K562 (cell line): ENCODE results near the gene AGMO. TPM values are rescaled to one million over a fixed set of nuclear protein-coding genes. Genes with fewer than 3 reads are reported as not detected.

Source experiments
- ATAC-seq: fragments of 200-7000 bp; cut with Tn5 transposase; 3 replicates; pipeline ENCODE4 v1.9.1; 2020; ENCODE audit warnings: moderate library complexity
- BruUV-seq: library from RNA; stranded (reverse); fragments of 400-500 nt; replicated peaks from 2 replicates; lab custom pipeline; 2021; lab: Mats Ljungman, UMichigan
- CTCF ChIA-PET: fragments of 300-600 bp; formaldehyde crosslinking; extraction: SDS; loops from one replicate; lab custom pipeline; 2021; ENCODE audit warnings: low intra/inter-chr PET ratio; lab: Yijun Ruan, JAX
- POLR2A ChIA-PET: fragments of 300-600, 350-650 bp; sonication (Branson Sonifier 250); formaldehyde crosslinking; extraction: SDS; loops from one replicate; lab custom pipeline; 2021; ENCODE audit warnings: antibody characterized with exemption, inconsistent platforms; lab: Yijun Ruan, JAX
- DNase-seq, 4 experiments: peaks; one replicate each; pipeline versions ENCODE4 v3.0.0 to v3.0.0-alpha.2; 2011 to 2018; ENCODE audit warnings: low spot score in 3 of 4, mixed read lengths in 3 of 4; ENCODE audit errors: extremely low read depth in 1 of 4
- FAIRE-seq: peaks from 2 replicates; lab custom pipeline; 2011; peaks lifted over from hg19 to GRCh38; lab: Jason Lieb, UNC
- H2AFZ ChIP-seq: 2 replicates; pipeline ENCODE4 v1.6.0; 2011; ENCODE audit warnings: low read depth, low read length, control low read depth, inconsistent platforms
- H3K27ac ChIP-seq: fragments of 200-600 bp; 3 replicates; pipeline ENCODE4 v1.8.0; 2011; ENCODE audit warnings: low read depth, mild to moderate bottlenecking, control low read depth, inconsistent platforms, low read length, moderate library complexity, mixed read lengths; ENCODE audit errors: extremely low read depth
- H3K27me3 ChIP-seq, 2 experiments: fragments of 300-600 bp in 1 of 2; 2 replicates in 1 of 2; 3 replicates in 1 of 2; pipeline versions ENCODE4 v1.6.0 to v1.8.0; 2011; ENCODE audit warnings: inconsistent platforms in 2 of 2, low read length in 2 of 2, mild to moderate bottlenecking in 1 of 2, mixed read lengths in 1 of 2, moderate library complexity in 1 of 2; ENCODE audit not compliant: control insufficient read depth in 2 of 2, insufficient read depth in 2 of 2
- H3K36me3 ChIP-seq: fragments of 300-600 bp; 3 replicates; pipeline ENCODE4 v1.8.0; 2011; ENCODE audit warnings: mild to moderate bottlenecking, low read length, inconsistent platforms; ENCODE audit not compliant: control insufficient read depth, insufficient read depth
- H3K4me1 ChIP-seq, 2 experiments: fragments of 200-600 bp in 1 of 2; replicated peaks in 1 of 2; 2 replicates in 1 of 2; 3 replicates in 1 of 2; pipeline versions ENCODE4 v1.5.1 to v1.8.0; 2011; ENCODE audit warnings: inconsistent platforms in 2 of 2, low read length in 2 of 2, mild to moderate bottlenecking in 1 of 2, mixed read lengths in 1 of 2, moderate library complexity in 1 of 2; ENCODE audit not compliant: control insufficient read depth in 2 of 2, insufficient read depth in 2 of 2
- H3K4me2 ChIP-seq: 2 replicates; pipeline ENCODE4 v1.6.1; 2011; ENCODE audit warnings: low read length, control low read depth, inconsistent platforms, mixed read lengths; ENCODE audit not compliant: insufficient read depth
- H3K4me3 ChIP-seq: fragments of 200-600 bp; sonication (generic), shearing (Covaris generic); 2 replicates; pipeline ENCODE4 v1.5.1; 2016; ENCODE audit warnings: control low read depth, inconsistent platforms
- H3K79me2 ChIP-seq: fragments of 200-600 bp; 3 replicates; pipeline ENCODE4 v1.8.0; 2011; ENCODE audit warnings: low read length, inconsistent platforms; ENCODE audit not compliant: control insufficient read depth, insufficient read depth
- H3K9ac ChIP-seq, 2 experiments: 2 replicates each; pipeline versions ENCODE4 v1.6.0 to v1.6.1; 2011; ENCODE audit warnings: low read depth in 2 of 2, low read length in 2 of 2, control low read depth in 1 of 2, inconsistent platforms in 1 of 2, mild to moderate bottlenecking in 1 of 2, mixed read lengths in 1 of 2; ENCODE audit not compliant: insufficient read depth in 1 of 2
- H3K9me1 ChIP-seq: one replicate; pipeline ENCODE4 v1.6.0; 2011; ENCODE audit warnings: inconsistent platforms, mild to moderate bottlenecking, low read length, moderate library complexity; ENCODE audit not compliant: control insufficient read depth, insufficient read depth
- H3K9me3 ChIP-seq: replicated peaks from 2 replicates; pipeline ENCODE4 v1.5.1; 2011; ENCODE audit warnings: low read depth, low read length, inconsistent platforms; ENCODE audit not compliant: control insufficient read depth, insufficient read depth
- H4K20me1 ChIP-seq: replicated peaks from 2 replicates; pipeline ENCODE4 v1.6.1; 2011; ENCODE audit warnings: low read length, inconsistent platforms, mixed read lengths; ENCODE audit not compliant: control insufficient read depth, insufficient read depth
- CCNT2 ChIP-seq: IDR thresholded peaks from 2 replicates; pipeline ENCODE4 v1.6.1; 2011; ENCODE audit warnings: borderline replicate concordance, low read depth, mild to moderate bottlenecking, moderate library complexity, mixed read lengths, low read length; ENCODE audit not compliant: insufficient read length; ENCODE audit errors: extremely low read depth
- COPS2 ChIP-seq: fragments of 450-650 bp; conservative IDR thresholded peaks from 2 replicates; pipeline ENCODE4 v1.6.1; 2016; ENCODE audit warnings: mild to moderate bottlenecking, moderate library complexity
- FOXP1 ChIP-seq: sonication (generic); formaldehyde crosslinking; IDR thresholded peaks from 2 replicates; pipeline ENCODE4 v1.8.0; 2022; ENCODE audit warnings: mild to moderate bottlenecking, missing genetic modification reagents
- RBM39 ChIP-seq: fragments of 200-400 bp; formaldehyde crosslinking; optimal IDR thresholded peaks from 2 replicates; pipeline ENCODE3; 2018; ENCODE audit warnings: low read depth, low read length
- SREBF1 ChIP-seq: fragments of 150-350 bp; IDR thresholded peaks from 2 replicates; pipeline ENCODE4 v1.6.1; 2014; ENCODE audit warnings: antibody characterized with exemption, low read depth, low read length, borderline replicate concordance
- TAF1 ChIP-seq: IDR thresholded peaks from 2 replicates; pipeline ENCODE4 v1.6.1; 2011; ENCODE audit warnings: mild to moderate bottlenecking, low read length, moderate library complexity; ENCODE audit not compliant: insufficient read depth, control insufficient read depth, severe bottlenecking; ENCODE audit errors: extremely low read depth
- ZFP36 ChIP-seq: fragments of 150-350 bp; IDR thresholded peaks from 2 replicates; pipeline ENCODE4 v1.6.1; 2018; ENCODE audit warnings: low read length, low read depth; ENCODE audit not compliant: partially characterized antibody
- WGBS: fragments of 100-300 bp; shearing (Covaris generic); methylation state at CpG from one replicate; pipeline ENCODE4 v1.1.6; 2016; ENCODE audit warnings: low coverage, mixed read lengths; ENCODE audit not compliant: insufficient coverage; ENCODE audit errors: missing lambda C conversion rate; 5-methylcytosine and 5-hydroxymethylcytosine counted together
- in situ Hi-C: fragments of 300-500 bp; cut with MboI; formaldehyde crosslinking; loops from 4 replicates; pipeline ENCODE4 v1.15.0; 2018; ENCODE audit warnings: inconsistent platforms, mixed read lengths
- intact Hi-C: fragments of 100-400 bp; cut with micrococcal nuclease; formaldehyde crosslinking; loops from 2 replicates; pipeline ENCODE4 v1.14.2; 2022
- polyA plus RNA-seq, 8 experiments: library from polyadenylated mRNA; depleted of rRNA in 4 of 8; stranded (reverse) in 5 of 8; unstranded in 3 of 8; fragments of >200 nt; fragmentation: Nextera tagmentation in 2 of 8; fragmentation: Illumina TruSeq in 1 of 8; extraction: Ambion mirVana in 2 of 8; extraction: Trizol in 1 of 8; gene quantifications; 2 replicates each; pipeline versions ENCODE4 v1.2.1 to v1.2.3, GENCODE V29; 2011 to 2014; ENCODE audit warnings: inconsistent platforms in 1 of 8, missing spikeins in 1 of 8
- total RNA-seq, 7 experiments: library from RNA; depleted of rRNA in 6 of 7; stranded (reverse); fragments of >200 nt in 6 of 7; fragmentation: Illumina TruSeq in 2 of 7; extraction: Trizol in 2 of 7; gene quantifications; 2 replicates each; pipeline versions ENCODE4 v1.2.1 to v1.2.3, GENCODE V29; 2011 to 2021; ENCODE audit warnings: low replicate concordance in 1 of 7
- TF ChIP-seq, protein P1 (sequence below): fragments of 250-450 bp; sonication (Bioruptor Pico); IDR thresholded peaks from 2 replicates; pipeline ENCODE4 v1.4.0; 2020; ENCODE audit warnings: mild to moderate bottlenecking, moderate library complexity
- TF ChIP-seq, protein P2 (sequence below): fragments of 450-650 bp; formaldehyde crosslinking; IDR thresholded peaks from 2 replicates; pipeline ENCODE4 v1.4.0; 2022; ENCODE audit warnings: mild to moderate bottlenecking, moderate library complexity

AGMO gene
- total and polyA plus RNA-seq, 9 of the 15 experiments (the other 6 are each of a cell fraction or from before 2014, with no cell fraction given), result 0.30 to 1.4 (median 0.69) TPM; not detected in 1

DNA sequence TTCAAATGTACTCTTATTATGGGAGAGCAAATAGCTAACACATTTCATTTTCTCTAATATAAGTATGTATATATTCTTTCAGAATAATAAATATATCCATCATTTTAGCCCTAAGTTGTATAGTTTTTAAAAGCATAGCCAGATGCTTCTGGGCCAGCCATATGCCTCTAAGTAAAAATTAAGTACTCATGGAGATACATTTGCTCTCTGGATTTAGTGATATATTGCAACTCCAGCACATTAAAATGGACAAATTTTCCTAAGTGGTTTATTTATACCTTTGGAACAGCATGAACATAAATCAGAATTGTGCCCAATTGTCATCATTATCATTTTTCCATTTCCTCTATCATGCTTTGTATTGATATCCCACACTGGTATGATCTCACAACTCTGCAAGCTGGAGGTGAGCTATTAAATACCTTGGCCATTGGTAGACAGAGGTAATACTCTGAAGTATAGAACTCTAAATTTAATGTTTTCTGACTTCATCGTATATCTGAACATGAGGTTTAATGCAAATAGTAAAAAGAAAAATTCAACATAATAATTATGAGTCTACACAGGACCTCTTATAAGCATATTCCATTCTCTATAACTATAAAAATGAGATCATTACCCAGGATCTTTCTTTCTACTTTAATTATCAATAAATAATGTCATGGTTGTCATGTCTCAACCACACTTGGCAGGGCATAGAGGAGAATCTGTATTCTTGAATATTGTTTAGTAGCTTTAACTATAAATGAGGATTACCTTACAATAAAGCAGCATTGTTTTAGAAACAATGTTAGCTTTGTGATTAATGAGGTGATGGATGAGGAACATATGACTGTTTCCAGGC, 90.8 kb downstream of the AGMO start:
- Histone ChIP-seq H3K27ac (no peak overlapping the region), H3K4me1 (no peaks in the 10 kb centered on the region), H3K9ac (no peak overlapping the region), H3K4me2 (no peak overlapping the region), H3K9me1 (no peaks in the 10 kb centered on the region), H3K27me3 (no peaks in the 10 kb centered on the region), H3K4me3 (no peak overlapping the region), H3K9me3 (no peaks in the 10 kb centered on the region), H3K36me3 (no peaks in the 10 kb centered on the region), H3K79me2 (no peaks in the 10 kb centered on the region), H2AFZ (no peak overlapping the region), H4K20me1 (no peaks in the 10 kb centered on the region)
- intact Hi-C loops (no loop called here), in situ Hi-C loops (no loop called here)
- DNase-seq (no peak), FAIRE-seq (no peak), ATAC-seq (no peak)
- WGBS, result 0% methylated on average over 1 of the region's 1 CpG
- no TSS peak for BruUV-seq
- ChIA-PET CTCF (no interaction called here), POLR2A (no interaction called here)
- no peak for TF ChIP-seq CCNT2
- TF ChIP-seq ZFP36, result no peak
- TF ChIP-seq TAF1, result no peak
- TF ChIP-seq, protein P1, sequence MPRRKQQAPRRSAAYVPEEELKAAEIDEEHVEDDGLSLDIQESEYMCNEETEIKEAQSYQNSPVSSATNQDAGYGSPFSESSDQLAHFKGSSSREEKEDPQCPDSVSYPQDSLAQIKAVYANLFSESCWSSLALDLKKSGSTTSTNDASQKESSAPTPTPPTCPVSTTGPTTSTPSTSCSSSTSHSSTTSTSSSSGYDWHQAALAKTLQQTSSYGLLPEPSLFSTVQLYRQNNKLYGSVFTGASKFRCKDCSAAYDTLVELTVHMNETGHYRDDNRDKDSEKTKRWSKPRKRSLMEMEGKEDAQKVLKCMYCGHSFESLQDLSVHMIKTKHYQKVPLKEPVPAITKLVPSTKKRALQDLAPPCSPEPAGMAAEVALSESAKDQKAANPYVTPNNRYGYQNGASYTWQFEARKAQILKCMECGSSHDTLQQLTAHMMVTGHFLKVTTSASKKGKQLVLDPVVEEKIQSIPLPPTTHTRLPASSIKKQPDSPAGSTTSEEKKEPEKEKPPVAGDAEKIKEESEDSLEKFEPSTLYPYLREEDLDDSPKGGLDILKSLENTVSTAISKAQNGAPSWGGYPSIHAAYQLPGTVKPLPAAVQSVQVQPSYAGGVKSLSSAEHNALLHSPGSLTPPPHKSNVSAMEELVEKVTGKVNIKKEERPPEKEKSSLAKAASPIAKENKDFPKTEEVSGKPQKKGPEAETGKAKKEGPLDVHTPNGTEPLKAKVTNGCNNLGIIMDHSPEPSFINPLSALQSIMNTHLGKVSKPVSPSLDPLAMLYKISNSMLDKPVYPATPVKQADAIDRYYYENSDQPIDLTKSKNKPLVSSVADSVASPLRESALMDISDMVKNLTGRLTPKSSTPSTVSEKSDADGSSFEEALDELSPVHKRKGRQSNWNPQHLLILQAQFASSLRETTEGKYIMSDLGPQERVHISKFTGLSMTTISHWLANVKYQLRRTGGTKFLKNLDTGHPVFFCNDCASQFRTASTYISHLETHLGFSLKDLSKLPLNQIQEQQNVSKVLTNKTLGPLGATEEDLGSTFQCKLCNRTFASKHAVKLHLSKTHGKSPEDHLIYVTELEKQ (CRISPR knock-in tag), result no peak
- TF ChIP-seq, protein P2, sequence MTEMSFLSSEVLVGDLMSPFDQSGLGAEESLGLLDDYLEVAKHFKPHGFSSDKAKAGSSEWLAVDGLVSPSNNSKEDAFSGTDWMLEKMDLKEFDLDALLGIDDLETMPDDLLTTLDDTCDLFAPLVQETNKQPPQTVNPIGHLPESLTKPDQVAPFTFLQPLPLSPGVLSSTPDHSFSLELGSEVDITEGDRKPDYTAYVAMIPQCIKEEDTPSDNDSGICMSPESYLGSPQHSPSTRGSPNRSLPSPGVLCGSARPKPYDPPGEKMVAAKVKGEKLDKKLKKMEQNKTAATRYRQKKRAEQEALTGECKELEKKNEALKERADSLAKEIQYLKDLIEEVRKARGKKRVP (CRISPR knock-in tag), result no peak
- TF ChIP-seq COPS2, result no peak
- TF ChIP-seq RBM39, result no peak
- TF ChIP-seq SREBF1, result no peak
- TF ChIP-seq FOXP1, result no peak
